BJ (cell line): Measurements from ENCODE around the gene PXDN. TPM values are rescaled to one million over a fixed set of nuclear protein-coding genes. Genes with fewer than 3 reads are reported as not detected.
"Not testable (repeated sequence)": the region's sequence is repeated elsewhere in the genome, so short reads cannot be mapped to it uniquely, and the experiment has no call there.

Experiments used
- CTCF ChIA-PET: fragments of 350-600 bp; formaldehyde crosslinking; extraction: SDS; loops from one replicate; lab custom pipeline; 2021; ENCODE audit warnings: antibody characterized with exemption, inconsistent platforms; lab: Yijun Ruan, JAX
- POLR2A ChIA-PET: fragments of 300-600 bp; sonication (Branson Sonifier 250); formaldehyde crosslinking; extraction: SDS; loops from one replicate; lab custom pipeline; 2021; ENCODE audit warnings: antibody characterized with exemption; lab: Charles Lee
- DNase-seq: peaks from one replicate; pipeline ENCODE4 v3.0.0-alpha.2; 2011; ENCODE audit warnings: low read depth
- H3K27me3 ChIP-seq: 2 replicates; pipeline ENCODE4 v1.6.0; 2011; ENCODE audit warnings: low read length; ENCODE audit not compliant: control insufficient read depth, insufficient read depth
- H3K36me3 ChIP-seq: 2 replicates; pipeline ENCODE4 v1.5.1; 2011; ENCODE audit warnings: low read length; ENCODE audit not compliant: control insufficient read depth, insufficient read depth
- H3K4me3 ChIP-seq: 2 replicates; pipeline ENCODE4 v1.5.1; 2011; ENCODE audit warnings: low read depth, mild to moderate bottlenecking, control low read depth, low read length
- polyA plus RNA-seq: library from polyadenylated mRNA; depleted of rRNA; stranded (reverse); fragments of >200 nt; gene quantifications from 2 replicates; pipeline ENCODE4 v1.2.3, GENCODE V29; 2011
- TF ChIP-seq, protein P1 (sequence below): IDR thresholded peaks from 2 replicates; pipeline ENCODE4 v1.5.1; 2011; ENCODE audit warnings: low read depth, mild to moderate bottlenecking, control low read depth, inconsistent platforms, low read length, moderate library complexity; ENCODE audit not compliant: insufficient read depth

The PXDN gene
- polyA plus RNA-seq, 1 experiment: 212 TPM

DNA sequence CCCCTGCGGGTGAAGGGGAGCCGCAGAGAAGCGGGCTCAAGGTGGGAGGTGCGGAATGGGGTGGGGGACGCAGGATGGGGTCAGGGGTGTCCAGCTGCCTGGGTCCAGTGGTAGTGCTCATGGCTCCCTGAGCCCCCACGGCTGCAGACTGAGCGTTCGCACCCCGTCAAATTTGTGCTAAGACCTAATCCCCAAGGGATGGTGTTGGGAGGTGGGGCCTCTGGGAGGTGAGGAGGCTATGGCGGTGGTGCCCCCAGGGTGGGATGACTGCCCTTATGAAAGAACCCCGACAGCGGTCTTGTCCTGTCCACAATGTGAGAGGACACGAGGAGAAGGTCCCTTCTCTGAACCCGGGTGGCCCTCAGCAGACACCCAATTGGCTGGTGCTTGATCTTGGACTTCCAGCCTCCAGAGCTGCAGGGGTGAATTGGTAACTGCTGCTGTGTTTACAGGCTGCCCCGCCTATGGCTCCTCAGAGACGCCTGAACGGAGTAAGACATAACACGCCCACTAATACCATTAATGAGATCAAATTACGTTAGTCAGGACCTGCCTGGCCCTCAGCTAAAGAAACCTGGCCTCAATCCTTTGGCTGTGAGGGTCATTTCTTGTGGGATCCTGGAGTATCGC, 42.6 kb downstream of the PXDN start:
- ChIA-PET CTCF (interaction anchor here (1.0 kb wide), 1 partner anchor 12 kb away, joined by 3 read pairs; no protein-coding TSS in a partner anchor), POLR2A (no interaction called here)
- no peaks in the 10 kb centered on the region for H3K27me3 ChIP-seq
- peaks cover 7% of the 10 kb centered on the region; the same call in 1 of the 2 replicates for H3K36me3 ChIP-seq
- DNase-seq: no peak
- H3K4me3 ChIP-seq: no peak overlapping the region
- TF ChIP-seq, protein P1, sequence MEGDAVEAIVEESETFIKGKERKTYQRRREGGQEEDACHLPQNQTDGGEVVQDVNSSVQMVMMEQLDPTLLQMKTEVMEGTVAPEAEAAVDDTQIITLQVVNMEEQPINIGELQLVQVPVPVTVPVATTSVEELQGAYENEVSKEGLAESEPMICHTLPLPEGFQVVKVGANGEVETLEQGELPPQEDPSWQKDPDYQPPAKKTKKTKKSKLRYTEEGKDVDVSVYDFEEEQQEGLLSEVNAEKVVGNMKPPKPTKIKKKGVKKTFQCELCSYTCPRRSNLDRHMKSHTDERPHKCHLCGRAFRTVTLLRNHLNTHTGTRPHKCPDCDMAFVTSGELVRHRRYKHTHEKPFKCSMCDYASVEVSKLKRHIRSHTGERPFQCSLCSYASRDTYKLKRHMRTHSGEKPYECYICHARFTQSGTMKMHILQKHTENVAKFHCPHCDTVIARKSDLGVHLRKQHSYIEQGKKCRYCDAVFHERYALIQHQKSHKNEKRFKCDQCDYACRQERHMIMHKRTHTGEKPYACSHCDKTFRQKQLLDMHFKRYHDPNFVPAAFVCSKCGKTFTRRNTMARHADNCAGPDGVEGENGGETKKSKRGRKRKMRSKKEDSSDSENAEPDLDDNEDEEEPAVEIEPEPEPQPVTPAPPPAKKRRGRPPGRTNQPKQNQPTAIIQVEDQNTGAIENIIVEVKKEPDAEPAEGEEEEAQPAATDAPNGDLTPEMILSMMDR: no peak

DNA sequence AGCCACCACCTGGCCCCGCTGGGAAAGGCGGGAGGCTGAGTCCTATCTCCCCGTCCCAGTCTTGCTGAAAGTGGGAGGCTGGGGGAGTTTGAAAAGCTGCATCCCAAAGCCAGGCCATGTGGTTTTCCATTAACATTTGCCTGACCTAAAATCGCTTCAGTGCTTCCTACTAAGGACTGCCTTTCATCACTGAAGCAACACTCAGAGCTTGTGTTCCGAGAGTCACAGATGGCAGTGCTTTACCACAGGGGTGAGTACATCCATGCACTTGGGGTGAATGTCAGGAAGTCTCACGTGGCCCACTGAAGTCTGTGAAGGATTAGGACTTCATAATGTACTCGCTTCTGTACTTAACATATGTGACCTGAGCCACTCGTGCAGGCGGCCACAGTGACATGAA, 43.3 kb downstream of the PXDN start:
- POLR2A ChIA-PET: no interaction called here
- CTCF ChIA-PET: interaction anchor here (0.9 kb wide), 1 partner anchor 10 kb away, joined by 4 read pairs; no protein-coding TSS in a partner anchor
- no peak for DNase-seq
- Histone ChIP-seq H3K36me3 (peaks cover 10% of the 10 kb centered on the region), H3K27me3 (no peaks in the 10 kb centered on the region), H3K4me3 (no peak overlapping the region)
- TF ChIP-seq, protein P1: no peak

DNA sequence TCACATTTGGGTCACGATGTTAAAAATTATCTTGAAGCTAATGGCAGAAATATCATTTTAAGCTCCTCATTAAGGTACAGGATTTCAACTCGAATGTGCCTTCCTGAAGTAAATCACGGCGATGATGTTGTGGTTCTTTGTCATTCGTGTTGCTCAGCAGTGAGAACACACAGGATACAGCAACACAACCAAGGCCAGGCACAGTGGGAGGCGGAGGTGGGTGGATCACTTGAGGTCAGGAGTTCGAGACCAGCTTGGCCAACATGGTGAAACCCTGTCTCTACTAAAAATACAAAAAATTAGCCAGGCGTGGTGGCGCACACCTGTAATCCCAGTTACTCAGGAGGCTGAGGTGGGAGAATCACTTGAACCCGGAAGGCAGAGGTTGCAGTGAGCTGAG, 43.9 kb downstream of the PXDN start:
- H3K36me3 ChIP-seq, H3K4me3 ChIP-seq, POLR2A ChIA-PET, DNase-seq, H3K27me3 ChIP-seq: not testable (repeated sequence)
- CTCF ChIA-PET: interaction anchor here (0.9 kb wide), 1 partner anchor 9 kb away, joined by 4 read pairs; no protein-coding TSS in a partner anchor

DNA sequence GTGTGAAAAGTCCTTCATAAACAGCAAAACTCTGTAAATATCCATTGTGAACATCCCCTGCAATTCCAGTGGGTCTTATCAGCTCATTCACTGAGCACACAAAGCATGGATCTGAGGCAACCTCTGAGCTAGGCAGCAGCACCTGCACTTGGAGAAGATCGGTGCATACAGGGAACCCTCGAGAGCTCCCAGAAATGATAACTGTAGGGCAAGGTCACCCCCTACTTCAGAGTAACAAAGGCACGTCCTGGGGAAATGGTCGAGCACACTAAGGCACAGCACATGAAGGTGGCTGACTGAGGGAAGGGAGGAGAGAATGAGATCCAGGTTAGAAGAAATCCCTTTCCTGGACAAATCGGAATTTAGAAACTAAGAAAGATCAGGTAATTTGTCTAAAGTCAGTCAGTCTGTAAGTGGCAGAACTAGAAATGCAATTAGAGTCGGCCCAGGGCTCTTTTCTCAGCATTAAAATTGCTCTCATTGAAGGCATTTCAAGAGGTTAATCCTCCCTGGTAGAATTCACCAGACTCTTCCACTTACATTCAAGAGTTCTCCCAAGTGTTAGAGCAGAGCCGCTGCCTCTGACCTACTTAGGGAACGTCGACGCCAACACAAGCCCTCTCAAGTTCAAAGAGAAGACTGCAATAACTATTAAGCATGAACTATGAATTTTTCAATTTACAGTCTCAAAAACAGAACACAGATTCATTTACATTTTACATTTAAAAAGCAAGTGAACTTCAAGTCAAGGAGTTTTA, 45.9 kb downstream of the PXDN start:
- POLR2A ChIA-PET: no interaction called here
- no peak for DNase-seq
- peaks cover 8% of the 10 kb centered on the region; the same call in 1 of the 2 replicates for H3K36me3 ChIP-seq
- H3K4me3 ChIP-seq: no peak overlapping the region
- CTCF ChIA-PET: no interaction called here
- H3K27me3 ChIP-seq: no peaks in the 10 kb centered on the region
- TF ChIP-seq, protein P1: no peak

DNA sequence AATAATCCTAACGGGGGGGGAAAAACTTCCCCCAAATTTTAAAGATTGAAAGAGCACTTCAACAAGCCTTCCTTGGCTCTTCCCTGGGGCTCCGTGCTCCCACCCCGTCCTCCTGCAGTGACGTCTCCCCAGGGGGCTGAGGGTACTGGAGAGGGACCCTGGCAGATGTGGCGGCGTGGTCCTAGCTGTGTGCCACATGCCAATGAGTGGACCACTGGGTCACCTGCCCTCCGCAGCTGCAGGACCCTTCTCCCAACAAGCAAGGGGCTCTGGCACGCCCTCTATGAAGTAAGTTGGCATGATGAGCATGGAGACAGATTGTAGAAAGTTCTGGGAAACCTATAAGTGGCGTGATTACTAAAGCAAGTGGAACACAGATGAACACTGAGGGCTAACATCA, 46.7 kb downstream of the PXDN start:
- Histone ChIP-seq H3K4me3 (no peak overlapping the region), H3K36me3 (peaks cover 8% of the 10 kb centered on the region), H3K27me3 (no peaks in the 10 kb centered on the region)
- TF ChIP-seq, protein P1: no peak
- DNase-seq: no peak
- POLR2A ChIA-PET: no interaction called here
- CTCF ChIA-PET: interaction anchor here (0.8 to 1.5 kb wide), 4 partner anchors 8 to 53 kb away, joined by 3 to 8 read pairs (median 4); no protein-coding TSS in a partner anchor
